HG02973 (cell line): ENCODE results near the gene SYT3.
"Not testable (repeated sequence)": the region's sequence is repeated elsewhere in the genome, so short reads cannot be mapped to it uniquely, and the experiment has no call there.

Experiments used
- ATAC-seq: cut with Tn5 transposase; IDR thresholded peaks from one replicate; pipeline ENCODE4 v1.9.1; 2021; ENCODE audit warnings: moderate library complexity; ENCODE audit not compliant: unreplicated experiment

The SYT3 gene

DNA sequence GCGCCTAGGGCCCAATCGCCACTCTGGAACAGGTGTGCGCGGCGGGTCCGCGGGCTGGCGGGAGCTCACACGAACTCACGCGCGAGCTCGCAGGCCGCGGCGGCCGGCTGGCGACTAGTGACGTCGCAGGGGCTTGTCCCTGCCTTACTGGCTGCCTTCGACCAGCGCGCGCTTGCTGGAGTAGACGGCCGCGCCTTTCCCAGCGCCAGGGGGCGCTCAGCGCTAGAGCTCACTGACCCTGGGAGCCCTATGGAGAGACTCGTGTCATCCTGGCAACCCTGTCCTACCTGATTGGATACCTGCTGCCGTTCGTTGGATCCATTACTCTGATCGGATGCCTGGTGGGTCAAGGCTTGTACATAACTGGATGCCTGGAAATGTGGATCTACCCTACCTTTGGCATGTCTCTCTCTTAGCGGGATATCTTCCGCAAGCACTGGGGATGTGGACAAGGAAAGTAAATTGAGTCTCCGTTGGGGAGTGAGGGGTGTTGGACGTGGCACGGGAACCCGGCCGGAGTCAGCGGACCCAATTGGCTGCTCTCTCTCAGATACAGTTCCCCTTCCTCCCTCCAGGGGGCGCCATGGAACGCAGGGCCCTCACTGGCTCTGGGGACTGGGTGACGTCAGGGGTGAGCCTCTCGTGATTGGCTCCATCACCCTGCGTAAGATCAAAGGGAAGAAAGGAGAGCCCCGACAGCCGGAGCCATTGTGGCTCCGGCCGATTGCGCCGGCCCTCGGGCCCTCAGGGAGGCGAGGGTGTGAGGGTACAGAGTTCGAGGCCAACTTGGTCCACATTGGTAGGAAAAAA lies 35.2 kb downstream of the SYT3 start:
- ATAC-seq = not testable (repeated sequence)

- ATAC-seq = no peak
Observed at GRCh38 chr19:50602935-50603334, 36.7 kb downstream of the SYT3 start.

- ATAC-seq = no peak
Observed at GRCh38 chr19:50602496-50602895, 37.2 kb downstream of the SYT3 start.

DNA sequence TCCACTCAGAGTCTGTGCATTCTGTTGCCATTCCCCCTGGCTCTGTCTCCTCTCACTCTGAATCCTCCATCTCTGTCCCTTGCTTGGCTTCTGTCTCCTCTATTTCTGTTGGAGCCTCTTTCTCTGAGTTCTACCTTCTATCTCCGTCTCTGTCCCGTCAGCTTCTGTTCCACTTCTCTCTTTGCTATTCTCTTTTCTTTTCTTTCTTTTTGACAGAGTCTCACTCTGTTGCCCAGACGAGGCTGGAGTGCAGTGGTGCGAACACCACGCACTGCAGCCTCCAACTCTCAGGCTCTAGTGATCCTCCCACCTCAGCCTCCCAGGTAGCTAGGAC lies 37.6 kb downstream of the SYT3 start:
- no peak for ATAC-seq

DNA sequence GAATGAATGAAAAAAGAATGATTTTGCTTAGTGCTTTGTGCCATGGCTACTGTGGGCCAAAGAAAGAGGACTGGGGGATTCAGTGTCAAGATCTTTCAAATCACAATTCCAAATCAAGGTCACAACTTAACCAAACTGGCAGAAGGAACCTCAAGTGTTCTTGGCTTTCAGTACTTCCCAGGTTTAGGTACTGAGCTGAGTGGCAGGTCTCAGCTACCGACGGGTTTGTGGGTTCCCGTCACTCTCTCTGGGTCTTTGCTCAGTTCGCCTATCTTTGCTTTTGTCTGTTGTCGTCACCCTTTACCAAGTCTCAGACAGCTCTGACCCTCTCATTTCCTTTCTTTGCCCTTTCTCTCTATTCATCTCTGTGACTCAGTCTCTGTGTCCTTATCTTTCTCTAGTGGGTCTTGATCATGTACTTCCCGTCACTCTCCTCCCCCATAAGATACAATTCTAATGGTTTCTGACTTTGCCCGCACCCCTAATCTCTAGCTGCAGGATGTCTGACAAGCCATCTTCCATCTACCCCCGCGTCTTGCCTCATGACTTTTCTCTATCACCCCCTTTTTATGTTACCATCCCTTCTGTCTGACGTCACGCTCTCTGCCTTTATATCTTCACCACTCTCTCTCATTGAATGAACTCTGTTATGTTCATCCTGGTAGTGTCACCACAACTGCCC lies 38.1 kb downstream of the SYT3 start:
- no peak for ATAC-seq

GRCh38 chr19:50599427-50599826 lies 40.3 kb downstream of the SYT3 start:
- no peak for ATAC-seq

DNA sequence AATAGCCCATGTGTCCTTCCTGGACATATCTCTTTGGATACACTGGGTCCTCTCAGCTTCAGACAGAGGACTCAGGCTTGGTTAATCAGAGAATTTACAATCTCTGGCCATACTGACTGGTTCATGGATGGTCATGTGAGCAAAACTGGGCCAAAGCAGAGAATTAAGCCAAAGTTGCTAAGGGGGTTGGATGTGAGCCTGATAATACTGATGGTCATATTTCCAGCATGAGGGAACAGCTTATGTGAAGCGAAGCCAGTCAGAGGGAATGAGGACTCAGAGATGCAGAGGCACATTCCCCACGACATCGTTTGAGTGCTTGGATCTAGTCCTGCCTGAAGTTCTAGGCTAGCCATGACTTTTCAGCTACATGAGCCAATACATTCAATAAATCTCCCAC lies 49.5 kb downstream of the SYT3 start:
- ATAC-seq = no peak

DNA sequence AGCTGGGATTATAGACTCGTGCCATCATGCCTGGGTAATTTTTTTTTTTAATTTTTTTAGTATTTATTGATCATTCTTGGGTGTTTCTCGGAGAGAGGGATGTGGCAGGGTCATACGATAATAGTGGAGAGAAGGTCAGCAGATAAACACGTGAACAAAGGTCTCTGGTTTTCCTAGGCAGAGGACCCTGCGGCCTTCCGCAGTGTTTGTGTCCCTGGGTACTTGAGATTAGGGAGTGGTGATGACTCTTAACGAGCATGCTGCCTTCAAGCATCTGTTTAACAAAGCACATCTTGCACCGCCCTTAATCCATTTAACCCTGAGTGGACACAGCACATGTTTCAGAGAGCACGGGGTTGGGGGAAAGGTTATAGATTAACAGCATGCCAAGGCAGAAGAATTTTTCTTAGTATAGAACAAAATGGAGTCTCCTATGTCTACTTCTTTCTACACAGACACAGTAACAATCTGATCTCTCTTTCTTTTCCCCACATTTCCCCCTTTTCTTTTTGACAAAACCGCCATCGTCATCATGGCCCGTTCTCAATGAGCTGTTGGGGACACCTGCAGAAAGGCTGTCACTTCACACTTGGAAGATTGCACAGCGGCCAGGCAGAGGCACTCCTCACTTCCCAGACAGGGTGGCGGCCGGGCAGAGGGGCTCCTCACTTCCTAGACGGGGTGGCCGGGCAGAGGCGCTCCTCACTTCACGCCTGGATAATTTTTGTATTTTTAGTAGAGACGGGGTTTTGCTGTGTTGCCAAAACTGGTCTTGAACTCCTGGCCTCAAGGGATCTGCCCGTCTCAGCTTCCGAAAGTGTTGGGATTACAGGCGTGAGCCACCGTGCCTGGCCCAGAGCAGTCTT lies 57.7 kb downstream of the SYT3 start:
- ATAC-seq = not testable (repeated sequence)

GRCh38 chr19:50580970-50581634 lies 58.6 kb downstream of the SYT3 start:
- ATAC-seq = no peak

GRCh38 chr19:50580240-50580639 lies 59.4 kb downstream of the SYT3 start:
- ATAC-seq = no peak

DNA sequence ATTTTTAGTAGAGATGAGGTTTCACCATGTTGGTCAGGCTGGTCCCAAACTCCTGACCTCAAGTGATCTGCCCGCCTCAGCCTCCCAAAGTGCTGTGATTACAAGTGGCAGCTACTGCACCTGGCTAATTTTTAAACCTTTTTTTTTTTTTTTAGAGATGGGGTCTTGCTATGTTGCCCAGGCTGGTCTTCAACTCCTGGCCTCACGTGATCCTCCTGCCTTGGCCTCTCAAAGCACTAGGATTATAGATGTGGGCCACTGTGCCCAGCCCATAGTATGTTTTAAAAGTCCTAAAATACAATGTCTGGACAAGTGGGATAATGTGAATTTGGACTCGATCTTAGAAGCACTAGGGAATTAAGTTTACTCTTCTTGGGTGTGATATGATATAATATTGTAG lies 62.9 kb downstream of the SYT3 start:
- ATAC-seq = not testable (repeated sequence)

DNA sequence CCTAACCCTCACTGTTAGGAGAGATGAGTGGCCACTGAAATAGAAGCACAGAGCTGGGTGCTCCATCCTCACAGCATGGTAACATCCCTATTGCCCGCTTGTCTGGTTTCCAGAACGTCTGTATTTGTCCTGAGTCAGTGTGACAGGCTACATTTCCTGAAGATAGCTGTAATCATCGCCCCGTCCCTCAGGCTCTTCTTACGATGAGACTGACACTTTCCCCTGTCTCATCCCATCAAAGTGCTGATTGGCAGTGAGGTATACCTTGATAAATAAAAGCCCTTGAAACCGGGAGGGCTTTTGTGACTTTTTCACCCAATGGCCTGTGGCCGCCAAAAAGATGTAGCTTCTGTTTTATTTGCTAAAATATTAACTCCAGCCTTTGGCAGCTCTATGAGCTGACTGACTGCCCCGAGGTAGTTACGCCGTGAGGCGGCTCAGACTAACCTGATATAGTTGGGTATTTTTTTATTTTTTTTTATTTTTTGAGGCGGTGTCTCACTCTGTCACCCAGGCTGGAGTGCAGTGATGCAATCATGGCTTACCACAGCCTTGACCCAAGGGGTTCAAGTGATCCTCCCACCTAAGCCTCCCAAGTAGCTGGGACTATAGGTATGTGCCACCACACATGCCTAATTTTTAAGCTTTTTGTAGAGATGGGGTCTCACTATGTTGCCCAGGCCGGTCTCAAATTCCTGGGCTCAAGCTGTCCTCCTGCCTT lies 65.8 kb downstream of the SYT3 start:
- ATAC-seq = no peak
